HG02870 (cell line): ENCODE data around the gene BMPR1A.
"Not testable (repeated sequence)": the region's sequence is repeated elsewhere in the genome, so short reads cannot be mapped to it uniquely, and the experiment has no call there.

ENCODE experiments used
- ATAC-seq: cut with Tn5 transposase; IDR thresholded peaks from one replicate; pipeline ENCODE4 v1.9.1; 2021; ENCODE audit warnings: mild to moderate bottlenecking, moderate library complexity; ENCODE audit not compliant: unreplicated experiment

The BMPR1A gene

DNA sequence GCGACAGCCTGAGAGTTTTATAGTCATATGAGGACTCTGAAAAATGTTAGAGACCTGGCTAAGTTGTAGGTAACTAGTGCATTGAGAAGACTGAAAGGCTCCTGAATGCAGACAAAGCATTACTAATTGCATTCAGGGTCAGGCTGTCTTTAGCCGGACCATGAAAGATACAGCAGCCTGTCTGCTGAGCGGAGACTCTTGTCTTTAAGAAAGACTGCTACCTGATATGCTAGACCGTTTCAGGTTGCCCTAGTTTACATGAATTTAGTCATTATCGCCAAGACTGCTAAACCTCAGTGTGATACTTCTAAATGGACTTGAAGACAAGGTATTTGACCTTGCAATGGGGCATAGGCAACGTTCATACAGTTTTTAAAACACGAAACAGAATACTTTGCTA is 81.2 kb downstream of the BMPR1A start:
- ATAC-seq = no peak

DNA sequence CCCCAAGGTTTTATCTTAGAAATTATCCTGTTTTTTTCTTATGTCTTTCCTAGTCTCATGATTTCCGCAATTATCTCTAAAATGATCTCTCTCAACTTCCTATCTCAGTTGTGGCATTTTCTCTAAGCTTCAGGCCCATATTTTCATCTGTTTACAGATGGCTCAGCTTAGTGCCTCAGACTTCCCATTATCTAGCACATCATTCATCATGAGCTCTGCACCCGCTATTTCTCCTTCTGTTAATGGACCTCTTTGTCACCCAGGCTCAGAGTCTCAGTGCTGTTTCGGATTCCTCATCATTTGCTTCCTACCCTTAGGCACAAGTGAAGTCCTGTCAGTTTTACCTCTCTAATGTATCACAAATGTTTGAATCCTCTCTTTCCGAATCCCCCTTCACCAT is 84.1 kb downstream of the BMPR1A start:
- no peak for ATAC-seq

DNA sequence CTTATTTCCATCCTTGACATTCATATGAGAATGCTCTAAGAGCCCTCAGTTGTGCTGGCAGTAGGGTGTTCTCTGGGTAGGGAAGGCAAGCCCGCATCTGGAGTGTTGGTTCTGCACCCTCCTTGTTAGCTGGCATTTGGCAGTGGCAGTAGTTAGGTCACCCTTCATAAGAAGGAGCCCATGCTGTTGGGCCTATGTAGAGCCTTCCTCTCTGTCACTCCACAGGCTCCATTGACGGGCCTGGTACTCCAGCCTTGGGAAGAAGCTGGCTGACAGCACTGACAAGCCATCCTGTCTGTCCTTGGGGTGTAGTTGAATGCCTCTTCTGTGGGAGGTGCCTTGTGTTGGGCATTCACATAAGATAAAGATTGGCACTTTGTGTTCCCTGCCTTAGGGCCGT is 89.7 kb downstream of the BMPR1A start:
- no peak for ATAC-seq

DNA sequence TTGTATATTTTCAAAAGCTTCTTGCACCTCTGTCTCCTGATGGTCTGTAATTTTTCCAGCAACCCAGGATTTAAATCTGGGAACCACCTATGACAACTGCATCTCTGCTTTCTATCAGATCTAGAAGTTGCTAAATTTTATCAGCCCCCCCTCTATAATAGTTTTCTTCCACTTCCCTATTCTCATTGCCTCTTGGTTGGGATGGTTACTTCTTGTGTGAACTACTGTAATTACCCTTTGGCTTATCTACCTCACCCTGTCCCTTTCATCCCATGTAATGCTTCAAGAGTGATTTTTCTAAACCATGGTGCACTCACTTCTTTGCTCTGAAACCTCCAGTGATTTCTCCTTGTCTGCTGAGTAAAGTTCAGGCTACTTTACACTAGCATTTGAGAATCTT is 92.3 kb downstream of the BMPR1A start:
- ATAC-seq = no peak

DNA sequence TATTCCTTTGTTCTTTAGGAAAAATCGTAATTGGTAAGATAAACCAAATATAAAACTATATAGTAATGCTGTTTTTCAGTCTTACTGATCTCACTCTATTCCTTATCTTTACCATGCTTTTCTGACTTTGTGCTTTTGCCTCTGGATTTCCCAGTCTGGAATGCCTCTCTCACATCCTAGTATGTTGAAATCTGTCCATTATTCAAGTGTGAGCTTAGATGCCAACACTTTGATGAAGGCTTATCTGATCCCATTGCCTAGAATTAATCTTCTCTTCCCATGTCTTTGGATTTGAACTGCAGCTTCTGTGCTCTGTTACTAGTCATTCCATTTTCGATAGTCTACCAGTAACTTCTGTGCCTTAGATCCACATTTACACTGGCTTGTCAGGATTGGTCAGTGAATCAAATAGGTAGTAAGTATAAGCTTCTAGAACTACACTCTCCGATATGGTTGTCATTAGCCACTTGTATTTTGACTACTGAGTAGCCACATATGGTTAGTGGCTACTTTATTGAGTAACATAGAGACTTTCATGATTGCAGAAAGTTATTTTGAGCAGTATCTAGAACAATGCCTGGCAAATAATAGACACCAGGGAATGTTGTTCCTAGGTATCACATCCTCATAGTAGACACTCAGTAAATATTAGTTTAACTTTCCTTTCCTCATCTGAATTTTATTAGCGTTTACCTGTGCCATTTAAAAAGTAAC is 92.9 kb downstream of the BMPR1A start:
- ATAC-seq = peak; percentile 97

DNA sequence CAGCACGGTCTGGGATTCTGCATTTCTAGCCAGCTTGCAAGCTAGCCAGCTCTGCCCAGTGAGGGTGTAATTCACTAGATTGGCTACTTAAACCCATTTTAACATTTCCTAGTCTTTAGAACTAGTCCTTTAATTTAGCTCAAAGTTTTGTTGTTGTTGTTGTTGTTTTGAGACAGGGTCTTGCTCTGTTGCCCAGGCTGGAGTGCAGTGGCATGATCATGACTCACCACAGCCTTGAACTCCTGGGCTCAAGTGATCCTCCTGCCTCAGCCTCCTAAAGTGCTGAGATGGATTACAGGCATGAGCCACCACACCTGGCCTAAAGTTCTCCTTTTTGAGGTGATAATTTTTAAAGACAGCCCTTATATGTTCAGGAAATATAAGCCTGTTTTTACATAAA is 94.1 kb downstream of the BMPR1A start:
- ATAC-seq = no peak

DNA sequence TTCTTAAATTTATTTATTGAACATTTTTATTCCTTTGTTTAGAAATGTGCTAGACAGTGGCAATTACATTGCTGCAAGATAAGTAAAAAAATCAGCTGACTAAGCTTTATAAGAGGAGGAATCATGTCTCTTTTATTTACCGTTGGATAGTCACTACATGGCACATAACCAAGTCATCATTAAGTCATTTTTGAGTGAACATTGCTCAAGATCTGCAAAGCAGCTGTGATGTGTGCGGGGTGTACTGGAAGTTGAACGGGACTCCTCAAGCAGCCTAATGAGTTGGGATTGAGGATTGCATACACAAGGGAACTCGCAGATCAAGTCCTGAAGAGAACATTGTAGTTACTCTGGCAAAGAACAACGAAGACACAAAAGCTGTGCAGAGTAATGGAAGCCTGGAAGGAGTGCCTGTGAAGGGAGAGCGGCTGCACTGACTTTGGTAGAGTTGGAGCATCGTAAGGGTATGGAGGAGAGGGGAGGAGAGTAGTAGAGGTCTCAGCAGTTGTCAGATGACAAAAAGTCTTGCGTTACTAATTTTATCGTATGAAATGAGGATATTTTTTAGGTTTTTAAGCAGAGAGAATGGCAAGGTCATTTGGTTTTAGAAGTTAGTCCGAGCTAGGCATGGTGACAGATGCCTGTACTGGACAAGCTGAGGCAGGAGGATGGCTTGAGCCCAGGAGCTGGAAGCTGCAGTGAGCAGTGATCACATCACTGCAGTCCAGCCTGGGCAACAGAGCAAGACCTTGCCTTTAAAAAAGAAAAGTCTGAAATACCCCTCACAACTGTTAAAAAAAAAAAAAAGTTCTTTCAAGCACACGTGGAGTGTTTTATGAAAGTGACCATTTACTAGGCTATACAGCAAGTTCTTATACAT is 95.1 kb downstream of the BMPR1A start:
- ATAC-seq = no peak

DNA sequence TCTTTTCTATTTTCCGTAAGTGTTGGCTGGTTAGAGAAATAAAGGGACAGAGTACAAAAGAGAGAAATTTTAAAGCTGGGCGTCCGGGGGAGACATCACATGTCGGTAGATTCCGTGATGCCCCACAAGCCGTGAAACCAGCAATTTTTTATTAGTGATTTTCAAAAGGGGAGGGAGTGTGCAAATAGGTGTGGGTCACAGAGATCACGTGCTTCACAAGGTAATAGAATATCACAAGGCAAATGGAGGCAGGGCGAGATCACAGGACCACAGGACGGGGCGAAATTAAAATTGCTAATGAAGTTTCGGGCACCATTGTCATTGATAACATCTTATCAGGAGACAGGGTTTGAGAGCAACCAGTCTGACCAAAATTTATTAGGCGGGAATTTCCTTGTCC is 97.2 kb downstream of the BMPR1A start:
- not testable (repeated sequence) for ATAC-seq

DNA sequence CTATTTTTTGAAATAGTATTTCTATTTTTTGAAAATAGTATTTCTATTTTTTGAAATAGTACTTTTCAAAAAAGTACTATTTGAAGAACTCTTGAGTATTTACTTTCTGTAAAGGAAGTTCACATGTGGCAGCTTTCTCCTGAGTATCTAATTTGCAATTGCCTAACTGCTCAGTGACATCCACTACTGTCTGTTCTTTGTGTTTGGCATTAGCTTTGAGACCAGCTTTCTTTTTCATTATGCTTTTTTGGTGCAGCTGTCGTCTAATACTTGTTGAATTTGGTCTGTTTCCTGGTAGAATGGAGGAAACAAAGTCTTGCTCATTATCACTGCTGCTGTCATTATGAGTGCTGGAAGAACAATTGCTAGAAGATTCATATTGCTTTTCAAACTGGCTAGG is 99.1 kb downstream of the BMPR1A start:
- no peak for ATAC-seq

DNA sequence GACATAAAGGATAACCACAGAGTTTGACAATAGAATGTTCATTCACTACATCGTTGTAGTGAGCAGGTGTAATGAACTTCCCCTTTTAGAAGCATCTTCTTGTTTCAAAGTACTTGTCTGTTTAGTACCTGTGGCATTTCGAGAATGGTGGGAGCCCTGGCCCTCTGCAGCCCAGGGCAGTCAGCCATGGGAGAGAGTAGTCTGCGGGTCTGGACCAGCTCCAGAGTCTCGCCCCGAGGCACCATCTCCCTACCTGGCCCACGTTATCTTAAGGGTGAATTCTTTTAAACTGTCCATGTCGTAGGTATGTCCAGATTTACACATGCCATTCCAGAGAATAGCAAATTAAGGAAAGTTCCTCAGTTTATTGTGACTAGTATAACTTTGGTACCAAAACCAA is 99.7 kb downstream of the BMPR1A start:
- ATAC-seq = no peak

DNA sequence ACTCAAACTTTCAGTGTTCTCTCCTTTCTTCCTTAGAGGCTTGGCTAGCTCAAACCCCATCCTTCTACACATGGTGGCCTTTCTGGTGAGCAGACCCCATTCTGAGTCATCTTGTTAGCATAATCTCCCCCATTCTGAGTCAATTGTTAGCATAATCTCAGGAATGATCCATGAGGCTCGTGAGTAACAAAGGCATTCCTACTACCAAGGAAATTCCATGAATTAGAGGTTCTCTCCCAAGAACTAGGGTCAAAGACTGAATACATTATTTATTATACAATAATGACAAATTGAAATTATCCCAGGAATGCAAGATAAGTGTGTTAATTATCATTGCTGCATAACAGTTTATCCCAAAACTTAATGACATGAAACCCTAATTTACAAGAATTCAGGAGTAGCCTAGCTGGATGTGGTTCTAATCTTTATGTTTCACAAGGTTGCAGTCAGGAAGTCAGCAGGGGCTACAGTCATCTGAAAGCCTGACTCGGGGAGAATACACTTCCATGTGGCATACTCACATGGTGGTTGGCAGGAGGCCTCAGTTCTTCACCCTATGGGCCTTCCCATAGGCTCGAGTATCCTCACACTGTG is 100.8 kb downstream of the BMPR1A start:
- no peak for ATAC-seq

DNA sequence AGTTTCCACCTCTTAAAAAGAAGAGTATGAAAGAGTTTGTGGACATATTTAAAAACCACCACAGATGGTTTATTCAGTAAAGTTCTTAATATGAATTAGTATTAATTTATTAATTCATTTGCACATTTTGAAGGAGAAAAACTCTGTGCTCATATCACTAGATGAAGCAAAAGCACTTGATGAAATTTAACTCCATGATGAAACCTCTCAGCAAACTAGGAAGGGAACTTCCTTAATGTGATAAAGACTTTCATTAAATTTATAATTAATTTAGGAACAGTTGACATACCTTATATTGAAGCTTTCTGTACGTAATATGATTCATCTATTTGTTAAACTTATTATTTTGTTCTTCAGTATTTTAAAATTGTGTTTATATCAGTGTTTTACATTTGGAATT is 101.6 kb downstream of the BMPR1A start:
- ATAC-seq = no peak

DNA sequence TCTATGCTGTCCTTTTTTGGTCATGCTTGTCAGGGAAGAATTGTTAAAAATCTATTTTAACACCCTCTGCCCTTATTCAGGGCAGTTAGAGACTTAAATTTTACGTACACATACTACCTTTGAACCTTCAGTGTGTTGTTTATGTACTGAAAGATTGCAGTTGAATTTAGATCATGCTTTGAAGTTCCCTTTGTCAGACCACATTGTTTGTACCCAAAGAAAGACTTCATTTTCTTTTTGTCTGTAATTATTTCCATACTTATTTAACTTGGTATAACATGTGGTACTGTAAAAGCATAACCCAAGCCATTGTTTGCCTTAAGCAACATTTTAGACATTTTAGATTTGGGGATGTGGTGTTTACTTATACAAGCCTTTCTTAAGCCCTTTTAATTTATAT is 104.9 kb downstream of the BMPR1A start:
- ATAC-seq = no peak

DNA sequence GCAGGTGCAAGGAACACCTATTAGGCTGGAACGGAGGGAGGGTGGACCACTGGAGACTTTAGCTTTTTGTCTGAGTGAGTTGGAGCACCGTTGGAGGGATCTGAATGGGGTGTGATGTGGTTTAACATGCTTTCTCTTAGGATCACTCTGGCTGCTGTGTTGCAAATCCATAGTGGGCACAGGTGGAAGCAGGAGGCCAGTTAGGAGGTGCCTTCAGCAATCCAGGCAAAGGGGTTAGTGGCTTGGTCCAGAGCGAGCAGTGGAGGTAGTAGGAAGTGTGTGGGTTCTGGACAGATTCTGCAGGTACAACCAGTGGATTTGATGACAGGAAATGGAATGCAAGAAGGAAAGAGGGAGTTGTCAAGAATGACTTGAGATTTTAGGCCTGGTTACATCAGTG is 106.0 kb downstream of the BMPR1A start:
- no peak for ATAC-seq

DNA sequence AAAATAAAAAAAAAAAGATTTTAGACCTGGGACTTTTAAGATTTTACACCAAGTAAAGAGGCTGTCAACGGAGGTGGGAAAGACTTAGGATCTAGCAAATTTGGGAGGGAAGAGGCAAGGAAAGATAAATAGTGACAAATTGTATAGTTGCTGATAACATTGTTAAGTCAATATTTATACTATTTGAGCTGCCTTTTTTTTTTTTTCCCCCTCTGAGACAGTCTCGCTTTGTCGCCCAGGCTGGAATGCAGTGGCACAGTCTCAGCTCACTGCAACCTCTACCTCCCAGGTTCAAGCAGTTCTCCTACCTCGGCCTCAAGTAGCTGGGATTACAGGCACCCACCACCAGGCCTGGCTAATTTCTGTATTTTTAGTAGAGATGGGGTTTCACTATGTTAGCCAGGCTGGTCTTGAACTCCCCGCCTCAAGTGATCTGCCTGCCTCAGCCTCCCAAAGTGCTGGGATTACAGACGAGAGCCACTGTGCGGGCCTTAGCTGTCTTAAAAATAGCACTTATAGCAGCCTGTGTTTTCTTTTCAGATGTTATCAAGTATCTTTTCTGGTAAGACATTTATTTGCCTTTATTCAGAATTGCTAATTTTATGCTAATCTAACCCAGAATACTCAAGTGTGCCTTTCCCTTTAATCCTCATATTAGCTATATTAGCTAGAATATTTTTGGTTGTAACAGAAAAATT is 106.5 kb downstream of the BMPR1A start:
- ATAC-seq = no peak

DNA sequence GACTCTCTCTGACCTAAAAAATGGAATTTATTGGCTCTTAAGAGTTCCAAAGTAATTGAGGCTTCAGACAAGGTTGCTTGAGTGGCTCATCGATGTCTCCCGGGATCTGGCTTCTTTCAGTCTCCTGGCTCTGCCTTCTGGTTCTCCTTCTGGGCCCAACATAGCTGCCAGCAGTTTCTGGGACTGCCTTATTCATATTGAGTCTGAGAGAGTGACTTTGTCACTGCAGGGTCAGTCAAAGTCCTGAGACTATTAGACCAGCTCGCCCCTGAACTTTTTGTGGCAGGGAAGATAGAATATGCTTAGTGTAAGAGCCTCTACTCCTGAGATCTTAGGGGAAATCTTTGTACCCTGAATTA is 107.0 kb downstream of the BMPR1A start:
- ATAC-seq = no peak

DNA sequence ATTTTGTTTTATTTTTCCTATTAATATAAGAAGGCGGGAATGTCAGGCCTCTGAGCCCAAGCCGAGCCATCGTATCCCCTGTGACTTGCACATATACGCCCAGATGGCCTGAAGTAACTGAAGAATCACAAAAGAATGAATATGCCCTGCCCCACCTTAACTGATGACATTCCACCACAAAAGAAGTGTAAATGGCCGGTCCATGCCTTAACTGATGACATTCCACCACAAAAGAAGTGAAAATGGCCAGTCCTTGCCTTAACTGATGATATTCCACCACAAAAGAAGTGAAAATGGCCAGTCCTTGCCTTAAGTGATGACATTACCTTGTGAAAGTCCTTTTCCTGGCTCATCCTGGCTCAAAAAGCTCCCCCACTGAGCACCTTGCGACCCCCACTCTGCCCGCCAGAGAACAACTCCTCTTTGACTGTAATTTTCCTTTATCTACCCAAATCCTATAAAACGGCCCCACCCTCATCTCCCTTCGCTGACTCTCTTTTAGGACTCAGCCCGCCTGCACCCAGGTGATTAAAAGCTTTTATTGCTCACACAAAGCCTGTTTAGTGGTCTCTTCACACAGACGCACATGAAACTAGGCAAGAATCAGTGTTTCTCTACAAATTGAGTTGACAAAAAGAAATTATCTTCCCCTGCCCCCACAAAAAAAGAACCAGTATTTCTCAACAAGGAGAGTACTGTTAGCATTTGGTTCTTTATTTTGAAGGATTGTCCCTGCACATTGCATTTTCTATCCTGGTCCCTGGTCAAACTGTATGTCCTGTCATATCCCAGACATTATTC is 108.8 kb downstream of the BMPR1A start:
- not testable (repeated sequence) for ATAC-seq

DNA sequence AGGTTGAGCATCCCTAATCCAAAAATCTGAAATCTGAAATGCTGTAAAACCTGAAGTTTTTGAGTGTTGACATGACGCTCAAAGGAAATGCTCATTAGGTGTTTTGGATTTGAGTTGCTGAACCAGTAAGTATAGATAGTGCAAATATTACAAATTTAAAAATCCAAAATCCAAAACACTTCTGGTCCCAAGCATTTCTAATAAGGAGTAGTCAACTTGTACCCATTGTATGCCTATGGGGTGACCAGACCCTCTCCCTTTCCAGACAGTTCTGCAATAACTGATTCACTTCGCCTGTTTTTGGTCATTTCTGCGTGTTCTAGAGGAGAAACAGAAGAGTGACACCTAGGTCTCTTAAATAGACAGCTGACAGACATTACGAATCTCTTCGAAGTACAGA is 110.7 kb downstream of the BMPR1A start:
- ATAC-seq = no peak

DNA sequence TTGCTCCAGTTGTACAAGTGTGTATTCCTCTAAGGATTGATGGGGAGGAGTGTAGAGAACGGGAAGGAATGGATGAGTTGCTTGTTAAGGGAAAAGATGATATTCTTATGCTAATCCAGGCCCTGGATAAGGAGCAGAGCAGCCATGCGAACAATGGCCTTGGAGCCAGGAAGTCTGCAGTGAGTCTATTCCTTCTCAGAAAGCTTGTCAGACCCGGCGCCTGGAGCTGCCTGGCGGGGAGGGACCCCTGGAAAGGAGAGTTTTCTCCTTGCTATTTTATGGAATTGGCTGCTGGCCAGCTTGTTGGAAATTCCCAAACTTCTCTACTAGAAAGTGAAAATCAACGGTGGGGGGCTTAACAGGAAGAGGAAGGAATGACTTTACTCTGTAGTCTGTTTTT is 111.9 kb downstream of the BMPR1A start:
- no peak for ATAC-seq

DNA sequence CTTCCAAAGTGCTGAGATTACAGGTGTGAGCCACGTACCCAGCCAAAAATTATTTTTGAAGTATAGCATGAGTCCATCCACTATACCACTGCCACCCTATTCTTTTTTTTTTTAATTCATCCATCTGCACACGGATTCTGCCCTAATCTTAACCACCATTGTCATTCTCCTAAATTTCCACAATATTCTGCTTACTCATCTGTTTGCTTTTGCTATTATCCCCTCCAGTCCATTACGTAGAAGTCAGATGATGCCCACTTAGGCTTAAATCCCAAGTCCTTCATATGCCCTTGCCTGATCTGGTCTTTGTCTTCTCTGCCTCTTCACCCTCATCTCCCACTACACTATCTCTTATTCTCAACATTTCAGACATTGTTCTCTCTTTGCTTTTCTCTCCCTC is 114.3 kb downstream of the BMPR1A start:
- ATAC-seq = no peak
